ENCODE results near the gene CST6. TPM values are rescaled to one million over a fixed set of nuclear protein-coding genes. Genes with fewer than 3 reads are reported as not detected.

CST6 gene
- total and polyA plus RNA-seq, 7 donors: 0.13 to 18.7 (median 0.47) TPM; not detected in 2

DNA sequence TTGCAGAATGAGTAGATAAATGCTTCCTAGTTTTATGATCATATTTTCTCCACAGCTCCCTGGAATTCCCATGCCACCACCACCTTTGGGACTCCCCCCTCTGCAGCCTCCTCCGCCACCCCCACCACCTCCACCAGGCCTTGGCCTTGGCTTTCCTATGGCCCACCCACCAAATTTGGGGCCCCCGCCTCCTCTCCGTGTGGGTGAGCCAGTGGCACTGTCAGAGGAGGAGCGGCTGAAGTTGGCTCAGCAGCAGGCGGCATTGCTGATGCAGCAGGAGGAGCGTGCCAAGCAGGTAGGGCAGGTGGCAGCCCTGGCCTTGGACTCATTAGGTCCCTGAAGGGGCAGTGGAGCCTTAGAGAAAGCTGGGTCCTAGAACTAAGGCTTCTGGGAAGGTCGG lies 43.2 kb downstream of the CST6 start:
- H3K36me3 ChIP-seq (ENCODE audit: insufficient read depth in 1 of 2, low read depth in 1 of 2): peaks cover 5 to 69% of the 10 kb centered on the region in 2 donors
- no peaks in the 10 kb centered on the region for H3K9me3 ChIP-seq
- TF ChIP-seq, protein P1, sequence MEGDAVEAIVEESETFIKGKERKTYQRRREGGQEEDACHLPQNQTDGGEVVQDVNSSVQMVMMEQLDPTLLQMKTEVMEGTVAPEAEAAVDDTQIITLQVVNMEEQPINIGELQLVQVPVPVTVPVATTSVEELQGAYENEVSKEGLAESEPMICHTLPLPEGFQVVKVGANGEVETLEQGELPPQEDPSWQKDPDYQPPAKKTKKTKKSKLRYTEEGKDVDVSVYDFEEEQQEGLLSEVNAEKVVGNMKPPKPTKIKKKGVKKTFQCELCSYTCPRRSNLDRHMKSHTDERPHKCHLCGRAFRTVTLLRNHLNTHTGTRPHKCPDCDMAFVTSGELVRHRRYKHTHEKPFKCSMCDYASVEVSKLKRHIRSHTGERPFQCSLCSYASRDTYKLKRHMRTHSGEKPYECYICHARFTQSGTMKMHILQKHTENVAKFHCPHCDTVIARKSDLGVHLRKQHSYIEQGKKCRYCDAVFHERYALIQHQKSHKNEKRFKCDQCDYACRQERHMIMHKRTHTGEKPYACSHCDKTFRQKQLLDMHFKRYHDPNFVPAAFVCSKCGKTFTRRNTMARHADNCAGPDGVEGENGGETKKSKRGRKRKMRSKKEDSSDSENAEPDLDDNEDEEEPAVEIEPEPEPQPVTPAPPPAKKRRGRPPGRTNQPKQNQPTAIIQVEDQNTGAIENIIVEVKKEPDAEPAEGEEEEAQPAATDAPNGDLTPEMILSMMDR (IDR thresholded peaks at IDR 0.05): no peak
- WGBS, 3 donors: 91 to 92% (median 91%) methylated on average over 7 of the region's 7 CpGs
- H3K4me3 ChIP-seq: no peak overlapping the region
- intact Hi-C loops (cut with DNase I): no loop called here
- peaks cover 5% of the 10 kb centered on the region for H3K4me1 ChIP-seq
- ATAC-seq: no peak
- DNase-seq: no peak
- no peaks in the 10 kb centered on the region for H3K27me3 ChIP-seq (ENCODE audit: insufficient read depth in 3 of 3, low read length in 2 of 3)
- H3K27ac ChIP-seq: no peak overlapping the region

DNA sequence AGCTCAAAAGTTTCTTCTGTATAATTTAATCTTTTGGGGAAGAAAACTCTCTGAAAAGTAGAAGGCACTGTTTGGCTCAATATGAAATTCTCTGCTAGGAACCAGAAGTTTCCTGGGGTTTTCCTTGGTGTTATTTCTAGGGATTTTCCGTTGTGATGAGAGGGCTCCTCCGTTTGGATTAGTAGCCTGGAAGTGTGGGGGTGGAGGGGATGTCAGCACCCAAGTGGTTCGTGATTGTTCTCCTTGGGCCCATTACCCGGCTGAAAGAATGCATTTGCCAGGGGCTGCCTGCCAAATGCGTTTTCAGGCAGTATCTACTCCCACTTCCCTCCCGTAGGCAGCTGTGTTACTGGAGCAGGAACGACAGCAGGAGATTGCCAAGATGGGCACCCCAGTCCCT lies 44.7 kb downstream of the CST6 start:
- 41 to 59% (median 51%) methylated on average over 7 of the region's 7 CpGs for WGBS, 3 donors
- Histone ChIP-seq H3K4me1 (peaks cover 5% of the 10 kb centered on the region), H3K27ac (no peak overlapping the region), H3K27me3 (ENCODE audit: insufficient read depth in 3 of 3, low read length in 2 of 3) (no peaks in the 10 kb centered on the region), H3K36me3 (ENCODE audit: insufficient read depth in 1 of 2, low read depth in 1 of 2) (peaks cover 16 to 84% of the 10 kb centered on the region in 2 donors), H3K4me3 (no peak overlapping the region), H3K9me3 (no peaks in the 10 kb centered on the region)
- ATAC-seq (no peak), DNase-seq (no peak)
- intact Hi-C loops (cut with DNase I): no loop called here
- TF ChIP-seq, protein P1 (IDR thresholded peaks at IDR 0.05): no peak

DNA sequence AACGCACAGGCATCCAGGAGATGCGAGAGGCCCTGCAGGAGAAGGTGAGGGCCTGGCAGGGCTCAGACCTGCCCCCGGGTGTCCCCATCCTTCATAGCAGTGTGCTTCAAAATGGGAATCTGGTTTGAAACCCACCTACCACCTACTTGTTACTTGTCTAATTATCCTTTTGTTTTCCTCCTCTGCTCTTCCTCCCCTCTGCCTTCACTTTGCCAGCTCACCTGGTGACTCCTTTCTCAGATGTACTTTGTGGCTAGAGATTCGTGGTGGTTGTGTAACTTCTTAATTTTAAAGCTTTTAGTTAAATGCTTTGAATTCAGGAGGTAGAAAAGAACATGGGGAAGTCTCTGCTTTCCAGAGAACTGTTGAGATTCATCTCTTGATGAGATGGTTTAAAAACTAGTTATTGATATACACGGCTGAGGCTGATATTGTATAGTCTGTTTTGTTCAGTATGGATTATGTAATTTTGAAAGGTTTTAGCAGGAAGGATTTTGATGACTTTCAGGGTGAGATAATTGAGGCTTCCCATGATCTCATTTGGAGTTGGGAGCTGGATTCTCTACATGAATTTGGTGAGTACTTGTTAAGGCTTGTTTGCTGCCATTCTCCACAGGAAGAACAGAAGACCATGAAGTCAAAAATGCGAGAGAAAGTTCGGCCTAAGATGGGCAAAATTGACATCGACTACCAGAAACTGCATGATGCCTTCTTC lies 48.3 kb downstream of the CST6 start:
- DNase-seq: no peak
- ATAC-seq: no peak
- intact Hi-C loops (cut with DNase I): no loop called here
- WGBS, 3 donors: 76 to 79% (median 77%) methylated on average over 8 of the region's 8 CpGs
- H3K27me3 ChIP-seq (ENCODE audit: insufficient read depth in 3 of 3, low read length in 2 of 3): no peaks in the 10 kb centered on the region
- no peak overlapping the region for H3K4me3 ChIP-seq
- no peaks in the 10 kb centered on the region for H3K9me3 ChIP-seq
- H3K36me3 ChIP-seq (ENCODE audit: insufficient read depth in 1 of 2, low read depth in 1 of 2): peaks cover 26 to 100% of the 10 kb centered on the region in 2 donors
- TF ChIP-seq, protein P1 (IDR thresholded peaks at IDR 0.05): no peak
- no peak overlapping the region for H3K27ac ChIP-seq
- no peaks in the 10 kb centered on the region for H3K4me1 ChIP-seq

DNA sequence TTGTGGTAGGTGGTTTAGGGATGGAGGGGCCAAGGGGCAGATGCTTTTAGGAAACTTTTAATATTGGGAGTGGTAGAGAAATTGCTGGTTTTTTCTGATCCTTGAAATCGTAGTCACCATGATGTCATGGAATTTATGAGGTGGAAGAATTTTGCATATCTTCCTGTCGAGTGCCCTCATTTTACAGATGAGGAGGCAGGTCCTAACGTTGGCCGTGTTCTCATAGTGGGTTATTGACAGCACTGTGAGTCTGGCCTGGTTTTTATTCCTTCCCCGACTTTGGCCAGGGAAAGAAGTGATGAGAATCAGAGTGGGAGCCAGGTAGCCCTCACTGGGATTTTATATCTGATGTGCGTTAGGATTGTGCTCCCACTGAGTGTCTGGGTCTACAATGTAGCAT lies 49.5 kb downstream of the CST6 start:
- intact Hi-C loops (cut with DNase I): no loop called here
- Histone ChIP-seq H3K9me3 (no peaks in the 10 kb centered on the region), H3K27ac (no peak overlapping the region), H3K4me1 (no peaks in the 10 kb centered on the region), H3K4me3 (no peak overlapping the region), H3K36me3 (ENCODE audit: insufficient read depth in 1 of 2, low read depth in 1 of 2) (peaks cover 26 to 100% of the 10 kb centered on the region in 2 donors), H3K27me3 (ENCODE audit: insufficient read depth in 3 of 3, low read length in 2 of 3) (no peaks in the 10 kb centered on the region)
- DNase-seq (no peak), ATAC-seq (no peak)
- TF ChIP-seq, protein P1 (IDR thresholded peaks at IDR 0.05): no peak
- WGBS, 3 donors: 80 to 85% (median 82%) methylated on average over 6 of the region's 6 CpGs

DNA sequence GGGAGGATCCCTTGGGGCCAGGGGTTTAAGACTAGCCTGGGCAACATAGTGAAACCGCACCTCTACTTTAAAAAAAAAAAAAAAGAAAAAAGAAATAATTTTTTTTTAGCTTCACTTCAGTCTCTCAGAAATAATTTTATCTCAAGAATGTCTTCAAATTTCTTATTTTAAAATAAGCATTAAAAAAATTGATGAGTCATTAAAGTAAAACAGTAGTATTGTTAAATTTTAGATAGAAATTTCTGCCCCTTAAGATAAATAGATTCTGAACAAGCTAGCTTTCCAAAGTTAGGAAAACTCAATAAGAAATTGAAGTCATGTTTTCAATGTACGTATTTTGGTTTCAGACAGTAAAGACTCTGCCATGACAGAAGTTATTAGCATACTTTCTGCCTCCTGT lies 50.6 kb downstream of the CST6 start:
- H3K27ac ChIP-seq: no peak overlapping the region
- H3K36me3 ChIP-seq (ENCODE audit: insufficient read depth in 1 of 2, low read depth in 1 of 2): peaks cover 26 to 100% of the 10 kb centered on the region in 2 donors

More for the DNA sequence above, 50.6 kb downstream of the CST6 start:
- TF ChIP-seq, protein P1 (IDR thresholded peaks at IDR 0.05): no peak
- ATAC-seq (no peak), DNase-seq (no peak)
- H3K27me3 ChIP-seq (ENCODE audit: insufficient read depth in 3 of 3, low read length in 2 of 3): no peaks in the 10 kb centered on the region
- no peak overlapping the region for H3K4me3 ChIP-seq
- no peaks in the 10 kb centered on the region for H3K4me1 ChIP-seq
- no peaks in the 10 kb centered on the region for H3K9me3 ChIP-seq
- WGBS, 3 donors: 92 to 95% (median 94%) methylated on average over 2 of the region's 2 CpGs
- intact Hi-C loops (cut with DNase I): no loop called here

Data from psoas muscle (tissue), 8 donors.